ENCODE results near the gene PSD.

The PSD gene

DNA sequence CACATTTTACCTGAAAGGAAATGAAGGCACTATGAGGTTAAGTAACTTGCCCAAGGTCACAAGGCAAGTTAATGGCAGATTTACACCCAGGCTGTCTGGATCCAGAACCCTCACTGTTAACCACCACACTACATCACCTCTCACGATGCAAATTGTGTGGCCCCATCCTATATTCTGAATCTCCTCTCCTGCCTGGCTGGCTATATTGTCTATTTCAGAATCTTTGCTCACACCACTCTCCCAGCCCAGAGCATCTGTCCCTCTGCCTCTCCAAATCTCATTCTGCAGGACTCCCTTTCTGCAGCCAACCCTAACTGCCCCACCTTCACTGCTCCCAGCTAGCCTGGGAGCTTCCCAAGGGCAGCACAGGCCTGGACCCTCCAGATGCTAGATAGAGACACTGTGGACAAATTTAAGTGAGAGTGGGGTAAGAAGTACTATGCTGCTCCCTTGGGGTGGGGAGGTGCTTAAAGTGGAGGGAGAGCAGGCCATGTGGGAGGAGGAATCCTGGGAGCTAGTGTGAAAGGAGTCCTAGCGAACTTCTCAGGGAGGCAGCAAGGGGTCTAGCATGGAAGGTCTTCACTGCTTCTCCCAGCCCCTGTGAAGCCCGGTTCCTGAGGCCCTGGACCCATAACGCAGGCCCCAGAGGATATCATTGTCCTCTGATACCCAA lies 13.0 kb upstream of the PSD start:
- TF ChIP-seq ZNF76 (tag by site-specific recombination; IDR thresholded peaks at IDR 0.05; ENCODE audit: borderline replicate concordance, low read depth) (peak; percentile 83; the same call in 1 of the 2 replicates), IKZF3 (tag by site-specific recombination; IDR thresholded peaks at IDR 0.05) (0 out of 2 replicates have a peak, but pooled peaks have one; percentile 50), ZNF140 (tag by site-specific recombination; IDR thresholded peaks at IDR 0.05) (no peak), ZNF341 (tag by site-specific recombination; IDR thresholded peaks at IDR 0.05; ENCODE audit: low read depth) (peak; percentile 72), ZBTB17 (tag by site-specific recombination; IDR thresholded peaks at IDR 0.05) (peak; percentile 95), ZNF621 (tag by site-specific recombination; IDR thresholded peaks at IDR 0.05) (no peak)
- TF ChIP-seq, protein P1, sequence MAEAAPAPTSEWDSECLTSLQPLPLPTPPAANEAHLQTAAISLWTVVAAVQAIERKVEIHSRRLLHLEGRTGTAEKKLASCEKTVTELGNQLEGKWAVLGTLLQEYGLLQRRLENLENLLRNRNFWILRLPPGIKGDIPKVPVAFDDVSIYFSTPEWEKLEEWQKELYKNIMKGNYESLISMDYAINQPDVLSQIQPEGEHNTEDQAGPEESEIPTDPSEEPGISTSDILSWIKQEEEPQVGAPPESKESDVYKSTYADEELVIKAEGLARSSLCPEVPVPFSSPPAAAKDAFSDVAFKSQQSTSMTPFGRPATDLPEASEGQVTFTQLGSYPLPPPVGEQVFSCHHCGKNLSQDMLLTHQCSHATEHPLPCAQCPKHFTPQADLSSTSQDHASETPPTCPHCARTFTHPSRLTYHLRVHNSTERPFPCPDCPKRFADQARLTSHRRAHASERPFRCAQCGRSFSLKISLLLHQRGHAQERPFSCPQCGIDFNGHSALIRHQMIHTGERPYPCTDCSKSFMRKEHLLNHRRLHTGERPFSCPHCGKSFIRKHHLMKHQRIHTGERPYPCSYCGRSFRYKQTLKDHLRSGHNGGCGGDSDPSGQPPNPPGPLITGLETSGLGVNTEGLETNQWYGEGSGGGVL (tag by site-specific recombination; IDR thresholded peaks at IDR 0.05): peak; percentile 59
- H3K36me3 ChIP-seq (ENCODE audit: control insufficient read depth in 2 of 2, insufficient read depth in 1 of 2, low read length in 2 of 2): peaks cover 0 to 4% of the 10 kb centered on the region in 2 experiments; a peak in 1 of 3 replicates
- ChIA-PET CTCF (interaction anchor here (0.8 to 3.7 kb wide), 8 partner anchors 8 to 165 kb away, joined by 3 to 14 read pairs (median 4); partner anchors contain the start of gene FBXL15), POLR2A (interaction anchor here (0.8 to 3.0 kb wide), 10 partner anchors 9 to 202 kb away, joined by 3 to 60 read pairs (median 8); partner anchors contain the start of genes C10orf95, FBXL15 and NFKB2)
- H3K4me1 ChIP-seq (ENCODE audit: control insufficient read depth, insufficient read depth, low read length): peaks cover 3% of the 10 kb centered on the region; the same call in 1 of the 2 replicates
- H3K27ac ChIP-seq (ENCODE audit: extremely low read depth, low read depth, low read length): peak overlapping the region; percentile 89
- H3K4me3 ChIP-seq (ENCODE audit: low read depth, low read length): peak overlapping the region; percentile 62
- H3K9me3 ChIP-seq (ENCODE audit: control insufficient read depth, insufficient read depth, low read depth, low read length): no peaks in the 10 kb centered on the region

DNA sequence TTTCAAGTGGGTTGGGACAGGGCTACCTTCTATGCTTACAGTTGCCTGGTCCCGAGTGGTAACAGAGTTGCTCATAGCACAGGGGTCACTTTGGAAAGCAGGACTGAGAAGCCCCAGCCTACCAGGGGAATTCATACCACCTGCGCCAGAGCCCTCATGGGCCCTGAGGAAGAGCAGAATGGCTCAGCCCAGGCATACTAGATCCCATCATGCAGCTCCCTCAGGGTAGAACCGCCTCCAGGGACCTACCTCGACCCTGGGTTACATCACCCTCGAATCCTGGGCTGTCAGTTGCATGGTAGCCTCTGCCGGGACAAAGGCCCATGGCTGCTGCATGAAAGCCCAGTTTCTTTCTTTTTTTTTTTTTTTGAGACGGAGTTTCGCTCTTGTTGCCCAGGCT lies 10.9 kb upstream of the PSD start:
- peaks cover 0 to 14% of the 10 kb centered on the region in 2 experiments; a peak in 1 of 3 replicates for H3K36me3 ChIP-seq (ENCODE audit: control insufficient read depth in 2 of 2, insufficient read depth in 1 of 2, low read length in 2 of 2)
- H3K4me3 ChIP-seq (ENCODE audit: low read depth, low read length): no peak overlapping the region
- no peaks in the 10 kb centered on the region for H3K9me3 ChIP-seq (ENCODE audit: control insufficient read depth, insufficient read depth, low read depth, low read length)
- H3K4me1 ChIP-seq (ENCODE audit: control insufficient read depth, insufficient read depth, low read length): peaks cover 3% of the 10 kb centered on the region; the same call in 1 of the 2 replicates
- ChIA-PET CTCF (interaction anchor here (1.3 kb wide), 1 partner anchor 30 kb away, joined by 4 read pairs; no protein-coding TSS in a partner anchor), POLR2A (interaction anchor here (0.8 to 1.0 kb wide), 2 partner anchors 9 to 32 kb away, joined by 5 to 7 read pairs; no protein-coding TSS in a partner anchor)
- TF ChIP-seq, protein P2, sequence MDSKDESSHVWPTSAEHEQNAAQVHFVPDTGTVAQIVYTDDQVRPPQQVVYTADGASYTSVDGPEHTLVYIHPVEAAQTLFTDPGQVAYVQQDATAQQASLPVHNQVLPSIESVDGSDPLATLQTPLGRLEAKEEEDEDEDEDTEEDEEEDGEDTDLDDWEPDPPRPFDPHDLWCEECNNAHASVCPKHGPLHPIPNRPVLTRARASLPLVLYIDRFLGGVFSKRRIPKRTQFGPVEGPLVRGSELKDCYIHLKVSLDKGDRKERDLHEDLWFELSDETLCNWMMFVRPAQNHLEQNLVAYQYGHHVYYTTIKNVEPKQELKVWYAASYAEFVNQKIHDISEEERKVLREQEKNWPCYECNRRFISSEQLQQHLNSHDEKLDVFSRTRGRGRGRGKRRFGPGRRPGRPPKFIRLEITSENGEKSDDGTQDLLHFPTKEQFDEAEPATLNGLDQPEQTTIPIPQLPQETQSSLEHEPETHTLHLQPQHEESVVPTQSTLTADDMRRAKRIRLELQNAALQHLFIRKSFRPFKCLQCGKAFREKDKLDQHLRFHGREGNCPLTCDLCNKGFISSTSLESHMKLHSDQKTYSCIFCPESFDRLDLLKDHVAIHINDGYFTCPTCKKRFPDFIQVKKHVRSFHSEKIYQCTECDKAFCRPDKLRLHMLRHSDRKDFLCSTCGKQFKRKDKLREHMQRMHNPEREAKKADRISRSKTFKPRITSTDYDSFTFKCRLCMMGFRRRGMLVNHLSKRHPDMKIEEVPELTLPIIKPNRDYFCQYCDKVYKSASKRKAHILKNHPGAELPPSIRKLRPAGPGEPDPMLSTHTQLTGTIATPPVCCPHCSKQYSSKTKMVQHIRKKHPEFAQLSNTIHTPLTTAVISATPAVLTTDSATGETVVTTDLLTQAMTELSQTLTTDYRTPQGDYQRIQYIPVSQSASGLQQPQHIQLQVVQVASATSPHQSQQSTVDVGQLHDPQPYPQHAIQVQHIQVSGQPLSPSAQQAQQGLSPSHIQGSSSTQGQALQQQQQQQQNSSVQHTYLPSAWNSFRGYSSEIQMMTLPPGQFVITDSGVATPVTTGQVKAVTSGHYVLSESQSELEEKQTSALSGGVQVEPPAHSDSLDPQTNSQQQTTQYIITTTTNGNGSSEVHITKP (tag by site-specific recombination; IDR thresholded peaks at IDR 0.05): 0 out of 2 replicates have a peak, but pooled peaks have one; percentile 26
- TF ChIP-seq ZNF140 (tag by site-specific recombination; IDR thresholded peaks at IDR 0.05) (0 out of 2 replicates have a peak, but pooled peaks have one; percentile 12), ZNF768 (tag by site-specific recombination; IDR thresholded peaks at IDR 0.05) (no peak), ZBTB7A (tag by site-specific recombination; IDR thresholded peaks at IDR 0.05; ENCODE audit: low read depth) (no peak), ZBTB20 (tag by site-specific recombination; IDR thresholded peaks at IDR 0.05) (no peak)
- no peak overlapping the region for H3K27ac ChIP-seq (ENCODE audit: extremely low read depth, low read depth, low read length)

DNA sequence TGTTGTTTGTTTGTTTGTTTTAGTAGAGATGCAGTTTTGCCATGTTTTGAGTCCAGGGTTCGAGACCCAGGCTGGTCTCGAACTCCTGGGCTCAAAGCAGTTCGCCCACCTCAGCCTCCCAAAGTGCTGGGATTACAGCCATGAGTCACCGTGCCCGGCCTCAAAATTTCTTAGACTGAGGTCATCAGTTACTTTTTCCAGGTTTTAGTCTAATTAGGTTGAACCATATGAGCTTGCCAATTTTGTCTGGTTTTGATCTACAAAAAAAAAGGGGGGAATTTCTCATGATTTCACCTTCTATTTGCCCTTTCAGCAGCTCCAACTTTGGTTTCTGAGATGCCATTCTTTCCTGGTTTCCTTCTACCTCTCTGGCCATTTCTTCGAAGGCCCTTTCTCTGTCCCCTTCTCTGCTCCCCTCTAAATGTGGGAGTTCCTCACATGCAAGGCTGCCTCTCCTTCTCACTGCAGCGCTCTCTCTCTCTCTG lies 8.3 kb upstream of the PSD start:
- H3K9me3 ChIP-seq (ENCODE audit: control insufficient read depth, insufficient read depth, low read depth, low read length): no peaks in the 10 kb centered on the region
- ChIA-PET CTCF (interaction anchor here (0.6 to 1.2 kb wide), 4 partner anchors 25 to 197 kb away, joined by 3 to 5 read pairs (median 4); no protein-coding TSS in a partner anchor), POLR2A (interaction anchor here (1.1 kb wide), 1 partner anchor 9 kb away, joined by 3 read pairs; no protein-coding TSS in a partner anchor)
- H3K36me3 ChIP-seq (ENCODE audit: control insufficient read depth in 2 of 2, insufficient read depth in 1 of 2, low read length in 2 of 2): peaks cover 0 to 36% of the 10 kb centered on the region in 2 experiments; a peak in 1 of 3 replicates
- H3K4me1 ChIP-seq (ENCODE audit: control insufficient read depth, insufficient read depth, low read length): peaks cover 10% of the 10 kb centered on the region
- no peak overlapping the region for H3K4me3 ChIP-seq (ENCODE audit: low read depth, low read length)
- H3K27ac ChIP-seq (ENCODE audit: extremely low read depth, low read depth, low read length): no peak overlapping the region
- TF ChIP-seq GLIS1 (tag by site-specific recombination; IDR thresholded peaks at IDR 0.05): peak; percentile 23; the same call in 1 of the 2 replicates
- TF ChIP-seq ZNF114 (tag by site-specific recombination; IDR thresholded peaks at IDR 0.05): no peak
- 0 out of 2 replicates have a peak, but pooled peaks have one; percentile 13 for TF ChIP-seq ZNF843 (tag by site-specific recombination; IDR thresholded peaks at IDR 0.05)
- TF ChIP-seq, protein P2 (tag by site-specific recombination; IDR thresholded peaks at IDR 0.05): peak; percentile 96
- TF ChIP-seq, protein P3, sequence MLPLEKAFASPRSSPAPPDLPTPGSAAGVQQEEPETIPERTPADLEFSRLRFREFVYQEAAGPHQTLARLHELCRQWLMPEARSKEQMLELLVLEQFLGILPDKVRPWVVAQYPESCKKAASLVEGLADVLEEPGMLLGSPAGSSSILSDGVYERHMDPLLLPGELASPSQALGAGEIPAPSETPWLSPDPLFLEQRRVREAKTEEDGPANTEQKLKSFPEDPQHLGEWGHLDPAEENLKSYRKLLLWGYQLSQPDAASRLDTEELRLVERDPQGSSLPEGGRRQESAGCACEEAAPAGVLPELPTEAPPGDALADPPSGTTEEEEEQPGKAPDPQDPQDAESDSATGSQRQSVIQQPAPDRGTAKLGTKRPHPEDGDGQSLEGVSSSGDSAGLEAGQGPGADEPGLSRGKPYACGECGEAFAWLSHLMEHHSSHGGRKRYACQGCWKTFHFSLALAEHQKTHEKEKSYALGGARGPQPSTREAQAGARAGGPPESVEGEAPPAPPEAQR (tag by site-specific recombination; IDR thresholded peaks at IDR 0.05): no peak
- 0 out of 2 replicates have a peak, but pooled peaks have one; percentile 55 for TF ChIP-seq BCL11A (tag by site-specific recombination; IDR thresholded peaks at IDR 0.05; ENCODE audit: low read depth)
- peak; percentile 84; the same call in 1 of the 2 replicates for TF ChIP-seq ZNF660 (tag by site-specific recombination; IDR thresholded peaks at IDR 0.05)

Data from HEK293 (cell line).